ENCODE measurements around the gene DNAH9. TPM values are rescaled to one million over a fixed set of nuclear protein-coding genes. Genes with fewer than 3 reads are reported as not detected.

Gene DNAH9
- not detected for total RNA-seq

GRCh38 chr17:11598274-11599221, at the start of gene DNAH9:
DNAH9 (plus strand) TSS chr17:11598470; CDS start chr17:11598499, 29 bp downstream.
- Histone ChIP-seq H3K4me3 (peak within 1 kb of the TSS; percentile 50 to 64 (median 57)), H3K27ac (peak within 1 kb of the TSS in 2 of 4 donors; percentile 45 to 55), H3K4me1 (no peaks in the 10 kb centered on the region), H3K9me3 (no peaks in the 10 kb centered on the region), H3K36me3 (no peaks in the 10 kb centered on the region), H3K27me3 (peaks cover 0 to 9% (median 7%) of the 10 kb centered on the region in 3 donors)
- no peak for TF ChIP-seq POLR2A (IDR thresholded peaks at IDR 0.05)
- no peak for TF ChIP-seq CTCF (IDR thresholded peaks at IDR 0.05 in 4 of 5, conservative IDR thresholded peaks at IDR 0.05 in 1 of 5)
- intact Hi-C loops (cut with DNase I; ENCODE audit: low total_unique reads) (no loop called here), in situ Hi-C loops (cut with MboI; ENCODE audit: low sequenced_read_pairs in 4 of 4) (no loop called here)
- ATAC-seq (peak; percentile 82 to 94), DNase-seq (peak; percentile 73 to 82)

DNA sequence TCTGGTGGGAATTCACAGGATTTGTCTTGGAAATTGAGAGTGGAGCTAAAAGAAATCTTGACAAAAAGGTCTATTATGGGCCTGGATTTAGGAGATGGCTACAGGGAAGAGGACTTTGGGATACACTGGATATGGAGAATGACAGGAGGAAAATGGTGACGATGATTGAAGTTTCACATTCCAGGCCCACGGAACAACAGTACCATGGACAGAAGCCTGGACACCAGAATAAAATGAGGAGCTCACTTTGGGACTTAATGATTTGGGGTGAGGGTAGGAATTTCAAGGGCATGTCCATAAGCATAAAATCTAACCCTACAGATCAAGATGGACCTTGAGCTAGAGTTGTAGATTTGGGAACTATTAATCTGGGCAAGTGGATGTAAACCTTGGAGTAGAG, 47.8 kb upstream of the DNAH9 start:
- in situ Hi-C loops (cut with MboI; ENCODE audit: low sequenced_read_pairs in 4 of 4): no loop called here
- intact Hi-C loops (cut with DNase I; ENCODE audit: low total_unique reads): no loop called here
- no peak overlapping the region for H3K27ac ChIP-seq
- no peaks in the 10 kb centered on the region for H3K27me3 ChIP-seq
- TF ChIP-seq POLR2A (IDR thresholded peaks at IDR 0.05) (no peak), CTCF (IDR thresholded peaks at IDR 0.05 in 4 of 5, conservative IDR thresholded peaks at IDR 0.05 in 1 of 5) (no peak)
- DNase-seq (no peak), ATAC-seq (no peak)
- H3K36me3 ChIP-seq: no peaks in the 10 kb centered on the region
- no peak overlapping the region for H3K4me3 ChIP-seq
- no peaks in the 10 kb centered on the region for H3K9me3 ChIP-seq
- H3K4me1 ChIP-seq: no peaks in the 10 kb centered on the region

- Histone ChIP-seq H3K4me3 (no peak overlapping the region), H3K4me1 (no peaks in the 10 kb centered on the region), H3K9me3 (no peaks in the 10 kb centered on the region), H3K27me3 (no peaks in the 10 kb centered on the region), H3K27ac (no peak overlapping the region), H3K36me3 (no peaks in the 10 kb centered on the region)
- in situ Hi-C loops (cut with MboI; ENCODE audit: low sequenced_read_pairs in 4 of 4) (no loop called here), intact Hi-C loops (cut with DNase I; ENCODE audit: low total_unique reads) (no loop called here)
- TF ChIP-seq CTCF (IDR thresholded peaks at IDR 0.05 in 4 of 5, conservative IDR thresholded peaks at IDR 0.05 in 1 of 5): no peak
- TF ChIP-seq POLR2A (IDR thresholded peaks at IDR 0.05): no peak
- ATAC-seq (no peak), DNase-seq (no peak)
Observed at GRCh38 chr17:11551442-11551841, 46.8 kb upstream of the DNAH9 start.

DNA sequence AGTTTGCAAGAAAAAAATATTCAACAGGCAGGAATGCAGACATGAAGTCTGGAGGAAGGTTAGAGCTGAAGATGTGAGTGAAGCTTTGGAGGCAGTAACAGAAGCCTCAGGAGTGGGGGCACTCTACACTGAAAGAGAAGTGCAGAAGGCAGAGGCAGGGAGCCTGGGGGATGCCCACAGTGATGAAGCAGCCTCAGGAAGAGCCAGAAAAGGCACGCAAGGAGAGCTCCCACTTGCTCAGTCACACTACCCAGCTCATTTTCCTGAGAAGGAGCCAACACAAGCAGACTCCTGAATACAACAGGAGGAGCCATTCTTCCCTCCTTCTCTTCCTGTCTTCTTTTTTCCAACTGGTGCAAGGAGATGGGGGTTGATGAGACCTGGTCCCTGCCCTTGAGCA, 45.1 kb upstream of the DNAH9 start:
- TF ChIP-seq POLR2A (IDR thresholded peaks at IDR 0.05) (no peak), CTCF (IDR thresholded peaks at IDR 0.05 in 4 of 5, conservative IDR thresholded peaks at IDR 0.05 in 1 of 5) (no peak)
- Histone ChIP-seq H3K27me3 (no peaks in the 10 kb centered on the region), H3K4me3 (no peak overlapping the region), H3K27ac (no peak overlapping the region), H3K4me1 (no peaks in the 10 kb centered on the region), H3K36me3 (no peaks in the 10 kb centered on the region), H3K9me3 (no peaks in the 10 kb centered on the region)
- DNase-seq (no peak), ATAC-seq (no peak)
- in situ Hi-C loops (cut with MboI; ENCODE audit: low sequenced_read_pairs in 4 of 4): no loop called here
- intact Hi-C loops (cut with DNase I; ENCODE audit: low total_unique reads): no loop called here

Data from gastrocnemius medialis (tissue), 4 donors.